BE2C (cell line): ENCODE measurements around the gene DYRK1B.

ENCODE experiments used
- DNase-seq: peaks from one replicate; pipeline ENCODE4 v3.0.0-alpha.2; 2020
- H3K27me3 ChIP-seq: fragments of 250-450 bp; sonication (Bioruptor Pico); 2 replicates; pipeline ENCODE4 v1.5.1; 2020; ENCODE audit warnings: mild to moderate bottlenecking
- H3K36me3 ChIP-seq: fragments of 250-450 bp; sonication (Bioruptor Pico); 2 replicates; pipeline ENCODE4 v1.5.1; 2020; ENCODE audit warnings: mild to moderate bottlenecking
- H3K4me1 ChIP-seq: fragments of 250-450 bp; sonication (Bioruptor Pico); 2 replicates; pipeline ENCODE4 v1.5.1; 2020
- H3K4me3 ChIP-seq: 2 replicates; pipeline ENCODE4 v1.5.1; 2011; ENCODE audit warnings: low read depth, low read length
- H3K9me3 ChIP-seq: fragments of 250-450 bp; sonication (Bioruptor Pico); 2 replicates; pipeline ENCODE4 v1.5.1; 2020
- TF ChIP-seq, protein P1 (sequence below): IDR thresholded peaks from 2 replicates; pipeline ENCODE4 v1.5.1; 2012; ENCODE audit warnings: mild to moderate bottlenecking, low read depth, low read length

The DYRK1B gene

DNA sequence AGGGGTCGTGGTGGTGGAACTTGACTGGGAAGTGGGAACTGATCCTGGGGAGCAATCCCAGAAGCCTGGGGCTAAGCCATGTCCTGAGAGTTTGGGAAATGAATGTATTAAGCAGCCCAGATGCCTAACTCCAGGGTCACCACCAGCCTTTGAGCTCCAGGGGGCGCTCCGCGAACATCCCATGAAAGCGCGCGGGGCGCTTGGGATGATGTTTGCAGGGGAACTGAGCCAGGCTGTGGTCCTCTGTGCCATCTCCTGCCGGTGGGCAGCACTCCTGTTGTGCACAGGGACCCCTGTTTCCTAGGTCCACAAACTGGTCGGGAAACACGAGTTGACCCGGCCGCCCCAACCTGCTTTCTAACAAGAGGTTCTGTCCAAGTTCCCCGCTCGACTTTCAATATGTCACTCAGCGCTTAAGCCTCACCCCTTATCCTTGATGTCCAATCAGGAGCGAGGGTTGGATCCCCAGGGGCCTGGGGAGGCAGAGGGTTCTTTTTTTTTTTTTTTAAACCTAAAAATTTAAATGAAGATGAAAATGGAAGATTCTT, 40.9 kb downstream of the DYRK1B start:
- no peaks in the 10 kb centered on the region for H3K36me3 ChIP-seq
- peaks cover 19% of the 10 kb centered on the region; the same call in 1 of the 2 replicates for H3K27me3 ChIP-seq
- DNase-seq = peak; percentile 82
- TF ChIP-seq, protein P1, sequence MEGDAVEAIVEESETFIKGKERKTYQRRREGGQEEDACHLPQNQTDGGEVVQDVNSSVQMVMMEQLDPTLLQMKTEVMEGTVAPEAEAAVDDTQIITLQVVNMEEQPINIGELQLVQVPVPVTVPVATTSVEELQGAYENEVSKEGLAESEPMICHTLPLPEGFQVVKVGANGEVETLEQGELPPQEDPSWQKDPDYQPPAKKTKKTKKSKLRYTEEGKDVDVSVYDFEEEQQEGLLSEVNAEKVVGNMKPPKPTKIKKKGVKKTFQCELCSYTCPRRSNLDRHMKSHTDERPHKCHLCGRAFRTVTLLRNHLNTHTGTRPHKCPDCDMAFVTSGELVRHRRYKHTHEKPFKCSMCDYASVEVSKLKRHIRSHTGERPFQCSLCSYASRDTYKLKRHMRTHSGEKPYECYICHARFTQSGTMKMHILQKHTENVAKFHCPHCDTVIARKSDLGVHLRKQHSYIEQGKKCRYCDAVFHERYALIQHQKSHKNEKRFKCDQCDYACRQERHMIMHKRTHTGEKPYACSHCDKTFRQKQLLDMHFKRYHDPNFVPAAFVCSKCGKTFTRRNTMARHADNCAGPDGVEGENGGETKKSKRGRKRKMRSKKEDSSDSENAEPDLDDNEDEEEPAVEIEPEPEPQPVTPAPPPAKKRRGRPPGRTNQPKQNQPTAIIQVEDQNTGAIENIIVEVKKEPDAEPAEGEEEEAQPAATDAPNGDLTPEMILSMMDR = peak; percentile 95
- H3K4me3 ChIP-seq = peak overlapping the region; percentile 68
- H3K9me3 ChIP-seq = no peaks in the 10 kb centered on the region
- no peaks in the 10 kb centered on the region for H3K4me1 ChIP-seq

DNA sequence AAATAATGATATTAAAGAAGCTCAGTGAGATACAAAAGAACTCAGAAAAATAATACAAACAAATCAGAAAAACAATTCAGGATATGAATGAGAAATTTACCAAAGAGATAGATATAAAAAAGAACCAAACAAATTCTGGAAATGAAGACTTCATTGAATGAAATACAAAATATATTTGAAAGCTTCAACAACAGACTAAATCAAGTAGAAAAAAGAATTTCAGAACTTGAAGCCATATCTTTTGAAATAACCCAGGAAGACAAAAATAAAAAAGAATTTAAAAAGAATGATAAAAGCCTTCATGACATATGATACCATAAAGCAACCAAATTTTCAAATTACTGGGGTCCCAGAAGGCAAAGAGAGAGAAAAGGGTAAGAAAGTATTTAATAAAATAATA, 45.7 kb downstream of the DYRK1B start:
- TF ChIP-seq, protein P1 = no peak
- H3K9me3 ChIP-seq = no peaks in the 10 kb centered on the region; the same call in 1 of the 2 replicates
- H3K27me3 ChIP-seq = 0 out of 2 replicates have a peak, but pooled peaks cover 5% of the 10 kb centered on the region
- H3K36me3 ChIP-seq = no peaks in the 10 kb centered on the region
- no peak overlapping the region for H3K4me3 ChIP-seq
- DNase-seq = no peak
- H3K4me1 ChIP-seq = no peaks in the 10 kb centered on the region

DNA sequence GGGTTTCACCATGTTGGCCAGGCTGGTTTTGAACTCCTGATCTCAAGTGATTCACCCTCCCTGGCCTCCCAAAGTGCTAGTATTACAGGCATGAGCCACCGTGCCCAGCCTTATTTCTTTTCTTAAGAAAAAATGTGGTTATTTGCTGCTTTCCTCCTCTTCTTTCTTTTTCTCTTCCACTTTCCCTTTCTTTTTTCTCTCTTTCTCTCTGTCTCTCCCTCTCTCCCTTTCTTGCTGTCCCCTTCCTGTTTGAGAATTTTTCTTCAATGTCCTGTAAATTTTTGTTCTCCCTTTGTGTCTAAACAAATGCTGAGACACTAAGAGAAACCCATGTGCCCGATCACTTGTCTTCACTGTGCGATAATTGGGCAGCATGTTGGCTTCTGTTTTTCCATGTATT, 53.1 kb downstream of the DYRK1B start:
- Histone ChIP-seq H3K4me3 (no peak overlapping the region), H3K4me1 (no peaks in the 10 kb centered on the region), H3K9me3 (no peaks in the 10 kb centered on the region), H3K27me3 (peaks cover 48% of the 10 kb centered on the region), H3K36me3 (no peaks in the 10 kb centered on the region)
- TF ChIP-seq, protein P1 = no peak
- no peak for DNase-seq

DNA sequence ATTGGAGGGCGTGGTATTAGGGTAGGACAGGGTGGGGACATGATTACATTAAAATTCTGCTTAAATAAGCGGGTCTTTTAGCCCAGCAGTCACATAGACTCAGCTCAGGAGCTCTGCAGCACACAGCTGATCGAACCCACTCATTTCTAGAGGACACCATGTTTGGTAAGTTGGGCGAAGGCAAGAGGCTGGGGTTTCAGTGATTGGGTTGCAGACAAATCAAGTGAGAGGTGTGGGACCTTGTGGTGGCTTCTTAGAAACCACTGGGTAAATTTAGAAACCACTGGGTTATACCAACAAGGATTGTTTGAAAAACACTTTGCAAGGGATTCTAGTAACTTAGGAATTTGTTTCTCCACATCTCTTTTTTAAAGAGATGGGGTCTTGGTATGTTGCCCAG, 55.2 kb downstream of the DYRK1B start, which contains the start of gene LEUTX:
Gene LEUTX (plus strand): TSS at position 92 of the 400 bp plus-strand sequence. CDS start 67 bp downstream, at position 159.
- TF ChIP-seq, protein P1 = no peak
- Histone ChIP-seq H3K4me1 (no peaks in the 10 kb centered on the region), H3K36me3 (no peaks in the 10 kb centered on the region), H3K9me3 (no peaks in the 10 kb centered on the region), H3K4me3 (no peak within 1 kb of the TSS), H3K27me3 (peaks cover 62% of the 10 kb centered on the region)
- no peak for DNase-seq
